Cardiac muscle cell (in vitro differentiated cells and primary cell): ENCODE measurements around the gene LHX2. TPM values are rescaled to one million over a fixed set of nuclear protein-coding genes. Genes with fewer than 3 reads are reported as not detected.
"Not testable (repeated sequence)": the region's sequence is repeated elsewhere in the genome, so short reads cannot be mapped to it uniquely, and the experiment has no call there.

Experiments used
- DNase-seq, 2 donors: peaks; one replicate each; pipeline versions ENCODE4 v3.0.0 to v3.0.0-alpha.2; 2010 to 2017; ENCODE audit warnings: low read depth in 1 of 2, low spot score in 1 of 2
- H3K27ac ChIP-seq: fragments of 200-600 bp; sonication (generic); 2 replicates; pipeline ENCODE4 v1.5.1; 2016
- H3K27me3 ChIP-seq: fragments of 200-600 bp; sonication (generic); 2 replicates; pipeline ENCODE4 v1.6.0; 2016; ENCODE audit warnings: control low read depth
- H3K36me3 ChIP-seq: fragments of 200-600 bp; sonication (generic); 2 replicates; pipeline ENCODE4 v1.5.1; 2016; ENCODE audit warnings: control low read depth
- H3K4me1 ChIP-seq: fragments of 200-600 bp; sonication (generic); 2 replicates; pipeline ENCODE4 v1.8.1; 2017; ENCODE audit warnings: low read depth, mild to moderate bottlenecking, mixed run types
- H3K4me3 ChIP-seq: fragments of 200-600 bp; sonication (generic); 2 replicates; pipeline ENCODE4 v1.5.1; 2016; ENCODE audit warnings: mild to moderate bottlenecking
- H3K9me3 ChIP-seq: fragments of 200-600 bp; sonication (generic); 2 replicates; pipeline ENCODE4 v1.5.1; 2017; ENCODE audit warnings: low read depth, mild to moderate bottlenecking, control low read depth
- polyA plus RNA-seq: library from polyadenylated mRNA; unstranded; fragments of >200 nt; fragmentation: Nextera tagmentation; extraction: Ambion mirVana; gene quantifications from 2 replicates; pipeline ENCODE4 v1.2.1, GENCODE V29; 2016
- total RNA-seq: library from RNA; depleted of rRNA; stranded (reverse); fragments of >200 nt; gene quantifications from 2 replicates; pipeline ENCODE4 v1.2.3, GENCODE V29; 2016
- TF ChIP-seq, protein P1 (sequence below): IDR thresholded peaks from 2 replicates; pipeline ENCODE4 v1.5.1; 2012; ENCODE audit warnings: low read depth, mild to moderate bottlenecking, low read length

The LHX2 gene
- total and polyA plus RNA-seq, 2 experiments from 2014 or later, result 0.60 to 1.3 TPM

DNA sequence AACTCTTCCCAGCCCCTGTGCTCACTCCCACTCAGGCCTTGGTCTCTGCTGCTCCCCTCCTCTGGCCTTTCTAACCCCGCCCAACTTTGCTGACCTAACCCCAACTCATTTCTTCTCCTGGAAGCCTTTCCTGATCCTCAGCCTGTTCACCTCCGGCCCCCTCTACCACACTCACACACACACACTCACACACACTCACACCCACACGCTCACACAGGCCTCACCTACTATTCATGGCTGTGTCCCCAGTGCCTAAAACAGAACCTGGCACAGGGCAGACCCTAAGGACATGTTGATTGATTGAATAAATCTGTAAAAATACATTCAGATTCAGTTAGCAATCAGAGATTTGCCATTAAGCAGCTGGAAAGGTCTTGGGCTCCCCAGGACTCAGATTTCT lies 28.5 kb upstream of the LHX2 start:
- H3K27ac ChIP-seq, result no peak overlapping the region
- H3K4me3 ChIP-seq, result no peak overlapping the region
- H3K9me3 ChIP-seq, result no peaks in the 10 kb centered on the region
- no peaks in the 10 kb centered on the region for H3K36me3 ChIP-seq
- no peak for DNase-seq
- no peaks in the 10 kb centered on the region for H3K4me1 ChIP-seq
- H3K27me3 ChIP-seq, result peaks cover 70% of the 10 kb centered on the region
- TF ChIP-seq, protein P1, sequence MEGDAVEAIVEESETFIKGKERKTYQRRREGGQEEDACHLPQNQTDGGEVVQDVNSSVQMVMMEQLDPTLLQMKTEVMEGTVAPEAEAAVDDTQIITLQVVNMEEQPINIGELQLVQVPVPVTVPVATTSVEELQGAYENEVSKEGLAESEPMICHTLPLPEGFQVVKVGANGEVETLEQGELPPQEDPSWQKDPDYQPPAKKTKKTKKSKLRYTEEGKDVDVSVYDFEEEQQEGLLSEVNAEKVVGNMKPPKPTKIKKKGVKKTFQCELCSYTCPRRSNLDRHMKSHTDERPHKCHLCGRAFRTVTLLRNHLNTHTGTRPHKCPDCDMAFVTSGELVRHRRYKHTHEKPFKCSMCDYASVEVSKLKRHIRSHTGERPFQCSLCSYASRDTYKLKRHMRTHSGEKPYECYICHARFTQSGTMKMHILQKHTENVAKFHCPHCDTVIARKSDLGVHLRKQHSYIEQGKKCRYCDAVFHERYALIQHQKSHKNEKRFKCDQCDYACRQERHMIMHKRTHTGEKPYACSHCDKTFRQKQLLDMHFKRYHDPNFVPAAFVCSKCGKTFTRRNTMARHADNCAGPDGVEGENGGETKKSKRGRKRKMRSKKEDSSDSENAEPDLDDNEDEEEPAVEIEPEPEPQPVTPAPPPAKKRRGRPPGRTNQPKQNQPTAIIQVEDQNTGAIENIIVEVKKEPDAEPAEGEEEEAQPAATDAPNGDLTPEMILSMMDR, result no peak

DNA sequence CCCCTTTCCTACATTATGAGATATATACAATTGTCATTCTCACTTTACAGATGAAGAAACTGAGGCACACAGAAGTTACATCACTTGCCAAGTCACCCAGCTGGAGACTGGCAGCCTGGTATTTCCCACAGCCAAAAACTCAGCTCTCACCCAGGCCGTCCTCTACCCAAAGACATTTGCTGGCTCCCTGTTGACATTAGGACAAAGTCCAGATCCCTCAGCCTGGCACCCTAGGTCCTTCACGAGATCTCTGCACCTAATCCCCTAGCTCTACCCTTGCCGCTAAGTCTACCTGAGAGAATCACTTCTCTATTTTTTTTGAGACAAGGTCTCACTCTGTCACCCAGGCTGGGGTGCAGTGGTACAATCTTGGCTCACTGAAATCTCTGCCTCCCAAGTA lies 26.8 kb upstream of the LHX2 start:
- Histone ChIP-seq H3K27ac (no peak overlapping the region), H3K36me3 (no peaks in the 10 kb centered on the region), H3K4me3 (no peak overlapping the region), H3K27me3 (peaks cover 79% of the 10 kb centered on the region), H3K9me3 (no peaks in the 10 kb centered on the region), H3K4me1 (no peaks in the 10 kb centered on the region)
- DNase-seq, result no peak
- TF ChIP-seq, protein P1, result no peak

DNA sequence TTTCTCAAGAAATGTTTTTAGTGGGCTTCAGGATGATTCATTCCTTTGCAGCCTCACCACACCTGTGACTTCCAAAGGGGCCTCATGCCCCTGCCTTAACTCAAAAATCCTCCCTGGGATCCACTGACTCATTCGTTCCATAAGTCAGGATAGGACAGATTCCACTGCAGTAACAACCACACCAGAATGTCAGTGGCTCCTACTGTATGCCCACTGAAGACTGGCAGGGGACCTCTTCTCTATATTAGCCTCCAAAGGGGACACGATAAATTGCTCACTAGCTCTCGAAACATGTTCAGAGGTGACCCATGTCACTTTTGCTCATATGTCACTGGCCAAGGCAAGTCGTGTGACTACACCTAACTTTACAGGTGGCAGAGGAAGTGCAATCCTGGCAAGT lies 25.7 kb upstream of the LHX2 start:
- H3K4me3 ChIP-seq, result no peak overlapping the region
- TF ChIP-seq, protein P1, result no peak
- H3K36me3 ChIP-seq, result no peaks in the 10 kb centered on the region
- no peak overlapping the region for H3K27ac ChIP-seq
- H3K4me1 ChIP-seq, result no peaks in the 10 kb centered on the region
- no peaks in the 10 kb centered on the region for H3K9me3 ChIP-seq
- DNase-seq, result no peak
- peaks cover 79% of the 10 kb centered on the region for H3K27me3 ChIP-seq

DNA sequence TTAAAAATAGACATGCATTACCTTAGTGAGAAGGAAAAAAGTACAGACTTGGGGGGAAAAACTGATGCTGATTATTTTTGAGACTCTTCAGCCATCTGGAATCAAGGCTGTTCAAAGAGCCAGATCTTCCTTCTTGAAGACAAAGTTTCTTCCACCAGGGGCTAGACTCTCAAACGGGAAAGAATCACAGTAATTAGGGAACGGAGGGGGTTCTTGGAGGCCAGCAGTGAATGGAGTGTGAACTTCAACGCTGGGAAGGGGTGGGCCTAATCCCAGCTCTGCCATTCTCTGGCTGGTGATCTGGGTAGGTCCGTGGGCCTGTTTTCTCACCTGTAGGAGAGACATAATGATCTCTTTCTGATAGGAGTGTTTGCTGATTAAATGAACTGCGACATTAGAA lies 21.1 kb upstream of the LHX2 start:
- Histone ChIP-seq H3K27me3 (peaks cover 70% of the 10 kb centered on the region), H3K36me3 (no peaks in the 10 kb centered on the region), H3K4me3 (no peak overlapping the region), H3K27ac (no peak overlapping the region), H3K9me3 (no peaks in the 10 kb centered on the region), H3K4me1 (no peaks in the 10 kb centered on the region)
- DNase-seq, result no peak
- TF ChIP-seq, protein P1, result no peak

DNA sequence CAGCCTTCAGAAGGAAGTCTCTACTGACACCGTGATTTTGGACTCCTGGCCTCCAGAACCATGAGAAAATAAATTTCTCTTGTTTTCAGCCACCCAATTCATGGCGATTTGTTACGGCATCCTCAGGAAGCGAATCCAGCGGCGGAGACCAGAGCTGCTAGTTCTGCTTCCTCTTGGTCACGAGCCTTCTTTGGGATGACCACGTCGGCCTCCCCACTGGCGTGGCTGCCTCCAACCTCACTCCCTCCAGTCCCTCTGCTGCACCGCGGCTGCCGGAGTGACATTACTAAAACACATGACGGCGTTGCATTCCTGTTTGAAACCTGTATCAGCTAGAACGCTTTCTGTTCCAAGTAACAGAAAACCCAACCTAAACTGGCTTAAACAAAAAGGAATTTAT lies 18.9 kb upstream of the LHX2 start:
- not testable (repeated sequence) for H3K4me3 ChIP-seq, H3K9me3 ChIP-seq, DNase-seq, H3K4me1 ChIP-seq, H3K27ac ChIP-seq, H3K36me3 ChIP-seq
- peaks cover 74% of the 10 kb centered on the region for H3K27me3 ChIP-seq

DNA sequence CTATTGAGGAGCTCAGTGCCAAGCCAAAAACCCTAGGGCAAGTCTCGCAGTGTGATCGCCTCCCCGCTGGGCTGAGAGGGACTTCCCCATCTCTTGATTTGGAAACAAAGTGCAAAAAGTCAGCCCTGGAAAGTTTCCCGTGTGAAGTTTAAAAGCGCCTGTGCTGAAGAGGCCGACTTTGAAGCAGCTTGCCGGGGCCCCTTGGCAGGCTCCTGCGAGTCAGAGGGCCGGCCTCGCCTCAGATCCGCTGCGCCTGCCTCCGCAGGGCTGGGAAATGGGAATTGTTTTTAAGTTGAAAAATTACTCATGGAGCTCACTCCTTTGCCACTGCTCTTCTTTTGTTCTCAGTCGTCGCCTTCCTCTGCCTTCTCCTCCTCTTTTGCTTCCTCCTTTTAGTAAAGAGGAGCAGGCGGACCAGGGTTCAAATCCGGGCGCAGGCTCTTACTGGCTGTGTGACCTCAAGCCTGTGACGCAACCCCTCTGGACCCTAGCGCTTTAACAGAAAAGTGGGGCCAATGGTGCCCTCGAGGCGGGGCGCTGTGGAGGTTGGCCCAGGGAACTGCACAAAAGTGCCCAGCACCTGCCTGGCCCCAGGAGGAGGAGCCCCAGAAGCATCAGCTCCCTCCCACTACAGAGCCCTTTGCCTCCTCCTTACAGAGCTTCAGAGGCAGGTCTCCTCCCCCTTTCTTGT lies 14.7 kb upstream of the LHX2 start:
- H3K4me3 ChIP-seq, result no peak overlapping the region

More for the DNA sequence above, 14.7 kb upstream of the LHX2 start:
- H3K36me3 ChIP-seq, result no peaks in the 10 kb centered on the region
- H3K27me3 ChIP-seq, result peaks cover 82% of the 10 kb centered on the region
- DNase-seq, result peak in 1 of 2 donors; percentile 72
- no peaks in the 10 kb centered on the region for H3K9me3 ChIP-seq
- no peak overlapping the region for H3K27ac ChIP-seq
- H3K4me1 ChIP-seq, result no peaks in the 10 kb centered on the region
- TF ChIP-seq, protein P1, result no peak
